Nephron (organoid): ENCODE measurements around the gene PDK1.
"Not testable (repeated sequence)": the region's sequence is repeated elsewhere in the genome, so short reads cannot be mapped to it uniquely, and the experiment has no call there.

Experiments
- H3K27ac Mint-ChIP-seq, 3 experiments: 2 replicates each; pipeline ENCODE4 v1.8.0; 2020; ENCODE audit warnings: mixed read lengths in 3 of 3, mild to moderate bottlenecking in 2 of 3, moderate library complexity in 1 of 3
- H3K27me3 Mint-ChIP-seq: 2 replicates; pipeline ENCODE4 v1.8.0; 2021; ENCODE audit warnings: low read depth, mild to moderate bottlenecking, moderate library complexity, mixed read lengths
- H3K36me3 Mint-ChIP-seq: 2 replicates; pipeline ENCODE4 v1.8.0; 2020; ENCODE audit warnings: low read depth, mixed read lengths
- H3K4me1 Mint-ChIP-seq: 2 replicates; pipeline ENCODE4 v1.8.0; 2020; ENCODE audit warnings: mixed read lengths
- H3K4me3 Mint-ChIP-seq, 3 experiments: 2 replicates each; pipeline ENCODE4 v1.8.0; 2020; ENCODE audit warnings: mild to moderate bottlenecking in 3 of 3, mixed read lengths in 3 of 3, moderate library complexity in 2 of 3
- H3K9me3 Mint-ChIP-seq: 2 replicates; pipeline ENCODE4 v1.8.0; 2020; ENCODE audit warnings: mixed read lengths
- TF ChIP-seq, protein P1 (sequence below), 3 experiments: fragments of 200-600 bp; sonication (generic); IDR thresholded peaks; one replicate each; pipeline ENCODE4 v1.5.0; 2021; ENCODE audit warnings: antibody characterized with exemption in 3 of 3; ENCODE audit not compliant: unreplicated experiment in 3 of 3

The PDK1 gene

DNA sequence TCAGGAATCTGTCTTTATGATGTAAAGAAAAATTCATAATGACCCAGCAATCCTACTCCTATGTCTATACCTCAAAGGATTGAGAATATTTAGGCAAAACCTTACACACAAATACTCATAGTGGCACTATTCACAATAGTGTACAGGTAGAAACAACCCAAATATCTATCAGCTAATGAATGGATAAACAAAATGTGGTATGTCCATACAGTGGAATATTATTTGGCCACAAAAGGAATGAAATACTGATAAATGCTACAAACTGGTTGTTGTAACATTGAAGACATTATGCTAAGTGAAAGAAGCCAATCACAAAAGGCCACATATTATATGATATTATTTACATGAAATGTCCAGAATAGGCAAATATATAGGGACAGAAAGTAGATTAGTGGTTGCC lies 24.7 kb downstream of the PDK1 start:
- peaks cover 32% of the 10 kb centered on the region for H3K9me3 Mint-ChIP-seq
- H3K4me3 Mint-ChIP-seq = no peak overlapping the region
- H3K27me3 Mint-ChIP-seq = no peaks in the 10 kb centered on the region
- peaks cover 11% of the 10 kb centered on the region for H3K4me1 Mint-ChIP-seq
- TF ChIP-seq, protein P1, sequence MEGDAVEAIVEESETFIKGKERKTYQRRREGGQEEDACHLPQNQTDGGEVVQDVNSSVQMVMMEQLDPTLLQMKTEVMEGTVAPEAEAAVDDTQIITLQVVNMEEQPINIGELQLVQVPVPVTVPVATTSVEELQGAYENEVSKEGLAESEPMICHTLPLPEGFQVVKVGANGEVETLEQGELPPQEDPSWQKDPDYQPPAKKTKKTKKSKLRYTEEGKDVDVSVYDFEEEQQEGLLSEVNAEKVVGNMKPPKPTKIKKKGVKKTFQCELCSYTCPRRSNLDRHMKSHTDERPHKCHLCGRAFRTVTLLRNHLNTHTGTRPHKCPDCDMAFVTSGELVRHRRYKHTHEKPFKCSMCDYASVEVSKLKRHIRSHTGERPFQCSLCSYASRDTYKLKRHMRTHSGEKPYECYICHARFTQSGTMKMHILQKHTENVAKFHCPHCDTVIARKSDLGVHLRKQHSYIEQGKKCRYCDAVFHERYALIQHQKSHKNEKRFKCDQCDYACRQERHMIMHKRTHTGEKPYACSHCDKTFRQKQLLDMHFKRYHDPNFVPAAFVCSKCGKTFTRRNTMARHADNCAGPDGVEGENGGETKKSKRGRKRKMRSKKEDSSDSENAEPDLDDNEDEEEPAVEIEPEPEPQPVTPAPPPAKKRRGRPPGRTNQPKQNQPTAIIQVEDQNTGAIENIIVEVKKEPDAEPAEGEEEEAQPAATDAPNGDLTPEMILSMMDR (IDR thresholded peaks at IDR 0.05; ENCODE audit: unreplicated experiment in 3 of 3) = no peak
- no peak overlapping the region for H3K27ac Mint-ChIP-seq
- peaks cover 75% of the 10 kb centered on the region for H3K36me3 Mint-ChIP-seq

DNA sequence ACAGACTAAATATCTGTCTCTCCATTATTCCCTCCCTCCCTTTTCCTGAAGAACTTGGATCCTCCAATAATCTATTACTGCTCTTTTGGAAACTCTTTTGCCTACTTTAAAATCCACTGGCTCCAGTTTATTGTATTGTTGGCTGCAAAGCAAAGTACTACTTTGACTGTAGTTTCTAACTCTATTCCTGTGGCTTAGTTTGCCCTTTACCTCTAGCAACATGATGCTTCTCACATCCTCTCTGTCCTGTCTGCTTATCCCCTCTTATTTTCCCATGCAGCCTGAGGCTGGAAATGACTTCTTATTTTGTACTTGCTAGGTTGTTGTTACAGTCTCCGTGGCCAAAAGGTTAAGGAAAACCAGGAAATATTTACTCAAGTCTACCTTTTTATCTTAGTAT lies 26.8 kb downstream of the PDK1 start:
- no peak overlapping the region for H3K27ac Mint-ChIP-seq
- H3K4me1 Mint-ChIP-seq = peaks cover 17% of the 10 kb centered on the region
- peaks cover 22% of the 10 kb centered on the region for H3K9me3 Mint-ChIP-seq
- no peaks in the 10 kb centered on the region for H3K27me3 Mint-ChIP-seq
- no peak overlapping the region for H3K4me3 Mint-ChIP-seq
- TF ChIP-seq, protein P1 (IDR thresholded peaks at IDR 0.05; ENCODE audit: unreplicated experiment in 3 of 3) = no peak
- H3K36me3 Mint-ChIP-seq = peaks cover 75% of the 10 kb centered on the region

DNA sequence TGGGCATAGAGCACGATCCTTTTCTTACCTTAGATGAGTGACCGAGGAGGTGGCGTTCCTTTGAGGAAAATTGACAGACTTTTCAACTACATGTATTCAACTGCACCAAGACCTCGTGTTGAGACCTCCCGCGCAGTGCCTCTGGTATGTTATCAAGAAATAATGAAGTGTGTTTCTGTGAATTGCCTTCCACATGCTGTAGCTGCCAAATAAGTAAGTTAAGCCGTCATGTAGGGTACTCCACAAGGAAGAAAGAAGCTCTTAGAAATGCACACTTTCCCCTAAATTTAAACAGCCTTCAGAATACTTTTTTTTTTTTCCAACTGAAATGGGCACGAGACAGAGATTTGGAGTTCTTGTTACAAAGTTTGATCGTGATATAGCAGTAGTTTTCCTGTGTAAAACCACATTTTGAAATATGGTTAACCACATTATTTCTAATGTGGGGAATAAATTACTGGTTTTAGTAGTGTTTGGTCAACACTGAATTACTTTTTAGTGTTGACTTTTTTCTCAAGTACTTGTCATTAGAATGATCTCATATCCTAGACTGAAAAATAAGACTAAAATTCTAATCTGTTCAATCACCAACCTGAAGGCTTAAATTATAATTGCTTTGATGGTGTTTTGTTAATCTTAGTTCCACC lies 30.5 kb downstream of the PDK1 start:
- Mint-ChIP-seq H3K27ac (peak overlapping the region in 1 of 3 experiments; percentile 42), H3K9me3 (peaks cover 3% of the 10 kb centered on the region), H3K36me3 (peaks cover 78% of the 10 kb centered on the region), H3K27me3 (no peaks in the 10 kb centered on the region), H3K4me3 (no peak overlapping the region), H3K4me1 (peaks cover 17% of the 10 kb centered on the region)
- TF ChIP-seq, protein P1 (IDR thresholded peaks at IDR 0.05; ENCODE audit: unreplicated experiment in 3 of 3) = no peak

DNA sequence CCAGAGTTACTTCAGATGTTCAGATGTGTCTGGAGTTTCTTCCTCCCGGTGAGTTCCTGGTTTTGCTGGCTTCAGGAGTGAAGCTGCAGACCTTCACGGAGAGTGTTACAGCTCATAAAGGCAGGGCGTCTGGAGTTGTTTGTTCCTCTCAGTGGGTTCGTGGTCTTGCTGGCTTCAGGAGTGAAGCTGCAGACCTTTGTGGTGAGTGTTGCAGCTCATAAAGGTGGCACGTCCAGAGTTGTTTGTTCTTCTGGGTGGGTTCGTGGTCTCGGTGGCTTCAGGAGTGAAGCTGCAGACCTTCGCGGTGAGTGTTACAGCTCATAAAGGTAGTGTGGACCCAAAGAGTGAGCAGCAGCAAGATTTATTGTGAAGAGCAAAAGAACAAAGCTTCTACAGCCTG lies 31.3 kb downstream of the PDK1 start:
- H3K9me3 Mint-ChIP-seq, H3K27me3 Mint-ChIP-seq, H3K4me3 Mint-ChIP-seq: not testable (repeated sequence)
- H3K36me3 Mint-ChIP-seq = peaks cover 74% of the 10 kb centered on the region
- H3K27ac Mint-ChIP-seq = peak overlapping the region in 2 of 3 experiments; percentile 38 to 49
- H3K4me1 Mint-ChIP-seq = peaks cover 12% of the 10 kb centered on the region

DNA sequence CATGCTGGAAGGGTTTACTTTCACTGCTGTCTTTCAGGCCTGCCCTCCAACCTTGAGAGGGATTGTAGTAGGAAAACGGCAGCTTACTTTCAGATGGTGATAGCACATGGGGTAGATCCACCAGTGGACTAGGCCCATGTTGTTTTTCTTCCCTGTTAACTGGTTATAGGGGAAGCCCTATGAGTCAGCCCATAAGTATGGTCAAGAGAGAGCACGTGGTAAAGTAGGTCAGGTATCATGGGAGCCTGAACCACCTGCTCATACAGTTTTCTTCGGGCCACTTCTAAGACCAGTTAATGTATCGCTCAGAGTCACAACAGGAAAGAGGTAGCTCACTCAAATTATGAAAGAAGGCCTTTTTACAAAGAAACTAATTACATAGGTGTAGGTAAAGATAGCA lies 33.0 kb downstream of the PDK1 start:
- Mint-ChIP-seq H3K27me3 (no peaks in the 10 kb centered on the region), H3K4me1 (peaks cover 12% of the 10 kb centered on the region), H3K9me3 (peaks cover 3% of the 10 kb centered on the region), H3K4me3 (no peak overlapping the region), H3K27ac (no peak overlapping the region), H3K36me3 (peaks cover 72% of the 10 kb centered on the region)
- TF ChIP-seq, protein P1 (IDR thresholded peaks at IDR 0.05; ENCODE audit: unreplicated experiment in 3 of 3) = no peak

DNA sequence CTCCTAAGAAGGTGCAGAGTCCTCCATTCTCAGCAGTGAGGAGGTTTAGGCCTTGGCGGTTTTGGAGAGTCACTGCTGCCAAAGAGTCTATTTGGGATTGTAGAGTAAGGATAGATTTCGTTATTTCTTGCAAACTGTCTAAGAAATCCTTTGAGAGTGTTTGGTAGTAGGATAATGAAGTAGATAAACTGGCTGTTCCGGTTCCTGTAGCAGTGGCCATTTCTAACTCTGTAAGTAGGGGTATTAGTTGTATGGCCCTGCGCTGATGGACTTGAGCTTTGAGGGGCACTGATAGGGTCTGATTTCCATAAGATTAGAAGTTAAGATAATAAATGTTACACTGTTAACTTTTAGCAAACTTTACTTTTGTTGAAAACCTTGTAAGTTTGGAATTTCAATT lies 35.5 kb downstream of the PDK1 start:
- not testable (repeated sequence) for H3K4me3 Mint-ChIP-seq, H3K4me1 Mint-ChIP-seq, H3K27ac Mint-ChIP-seq, H3K9me3 Mint-ChIP-seq, H3K27me3 Mint-ChIP-seq
- H3K36me3 Mint-ChIP-seq = peaks cover 68% of the 10 kb centered on the region

DNA sequence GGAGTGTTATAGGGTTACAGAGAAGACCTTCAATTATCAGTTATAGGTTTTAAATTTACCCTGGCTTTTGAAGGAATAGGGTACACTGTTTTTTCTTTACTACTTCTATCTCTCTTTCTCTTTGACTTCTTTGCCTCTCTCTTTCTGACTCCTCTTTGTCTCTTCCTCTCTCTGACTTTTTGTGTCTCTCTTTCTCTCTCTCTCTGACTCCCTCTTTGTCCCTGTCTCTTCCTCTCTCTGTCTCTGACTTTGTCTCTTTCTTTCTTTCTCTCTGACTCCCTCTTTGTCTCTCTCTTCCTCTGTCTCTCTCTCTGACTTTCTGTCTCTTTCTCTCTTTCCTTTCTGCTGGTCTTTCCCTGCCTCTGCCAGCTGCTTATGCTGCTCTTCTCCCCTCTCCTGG lies 36.3 kb downstream of the PDK1 start:
- H3K27ac Mint-ChIP-seq = peak overlapping the region in 1 of 3 experiments; percentile 27
- not testable (repeated sequence) for H3K27me3 Mint-ChIP-seq, H3K9me3 Mint-ChIP-seq, H3K4me3 Mint-ChIP-seq, H3K4me1 Mint-ChIP-seq
- peaks cover 64% of the 10 kb centered on the region for H3K36me3 Mint-ChIP-seq
